ENCODE data around the gene C17orf107. TPM values are rescaled to one million over a fixed set of nuclear protein-coding genes. Genes with fewer than 3 reads are reported as not detected.
A peak's percentile ranks its signal among the peaks of the same experiment; 100 is the strongest.

Gene C17orf107
- total and polyA plus RNA-seq, 5 experiments from 2014 or later = 1.5 to 5.7 (median 1.8) TPM

DNA sequence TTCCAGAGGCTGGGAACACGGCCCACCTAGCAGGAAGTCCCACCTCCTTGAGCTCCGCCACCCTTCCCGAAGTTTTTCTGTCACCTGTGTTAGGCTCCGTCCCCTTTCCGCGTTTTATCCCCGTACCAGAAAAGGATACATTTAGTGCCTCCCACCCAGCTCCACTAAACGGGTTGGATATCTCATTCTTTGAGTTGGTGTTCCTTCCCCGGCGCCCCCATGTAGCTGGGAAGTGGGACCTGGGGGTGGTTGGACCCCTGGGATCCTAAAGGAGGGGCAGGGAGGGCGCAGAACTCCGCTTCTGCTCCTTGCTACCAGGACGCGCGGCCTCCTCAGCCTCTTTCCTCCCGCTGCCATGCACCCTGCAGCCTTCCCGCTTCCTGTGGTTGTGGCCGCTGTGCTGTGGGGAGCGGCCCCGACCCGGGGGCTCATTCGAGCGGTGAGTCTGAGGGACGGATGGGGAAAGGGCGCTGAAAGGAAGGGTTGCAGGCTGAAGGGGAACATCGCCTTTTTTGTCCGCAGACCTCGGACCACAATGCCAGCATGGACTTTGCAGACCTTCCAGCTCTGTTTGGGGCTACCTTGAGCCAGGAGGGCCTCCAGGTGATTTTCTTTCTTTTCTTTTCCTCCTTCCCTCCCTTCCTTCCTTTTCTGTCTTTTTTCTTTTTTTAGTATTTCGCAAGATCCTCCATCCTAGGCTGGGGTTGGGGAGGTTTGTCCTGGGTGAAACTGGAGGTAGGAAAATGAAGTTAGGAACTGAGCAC is 41.4 kb downstream of the C17orf107 start:
- Mint-ChIP-seq H3K27me3 (no peaks in the 10 kb centered on the region), H3K27ac (peak overlapping the region; percentile 93 to 99 (median 98)), H3K9me3 (no peaks in the 10 kb centered on the region), H3K4me1 (peaks cover 50 to 89% (median 78%) of the 10 kb centered on the region in 4 donors), H3K4me3 (peak overlapping the region; percentile 91 to 100 (median 96)), H3K36me3 (peaks cover 0 to 55% (median 18%) of the 10 kb centered on the region in 3 donors)
- ATAC-seq = peak in 1 of 2 donors; percentile 1
- DNase-seq = peak in 6 of 10 donors; percentile 15 to 57 (median 36)
- POLR2A ChIA-PET = interaction anchor here (1.0 to 25.2 kb wide), 17 partner anchors 10 to 798 kb away, joined by 3 to 635 read pairs (median 10); partner anchors contain the start of genes ARRB2, C17orf107, CAMTA2 and CYB5D2

DNA sequence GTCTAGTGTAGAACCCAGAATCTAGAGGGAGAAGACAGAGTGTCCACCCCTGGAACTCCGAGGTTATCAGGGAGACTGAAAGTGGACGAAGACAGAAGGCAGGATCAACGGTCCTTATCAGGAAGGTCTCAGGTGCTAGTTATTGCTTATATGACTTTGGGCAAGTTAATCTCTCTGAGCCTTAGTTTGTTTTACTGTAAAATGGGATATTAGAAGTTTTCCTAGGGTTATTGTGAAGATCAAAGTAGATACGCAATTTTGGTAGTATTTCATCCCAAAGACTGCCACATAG is 41.9 kb downstream of the C17orf107 start:
- Mint-ChIP-seq H3K4me1 (peaks cover 49 to 88% (median 79%) of the 10 kb centered on the region in 4 donors), H3K27me3 (no peaks in the 10 kb centered on the region), H3K27ac (peak overlapping the region; percentile 93 to 99 (median 98)), H3K9me3 (no peaks in the 10 kb centered on the region), H3K36me3 (peaks cover 2 to 55% (median 21%) of the 10 kb centered on the region in 3 donors), H3K4me3 (peak overlapping the region; percentile 91 to 100 (median 96))
- ATAC-seq = no peak
- POLR2A ChIA-PET = interaction anchor here (0.5 to 25.2 kb wide), 5 partner anchors 10 to 798 kb away, joined by 3 to 635 read pairs (median 37); partner anchors contain the start of genes C17orf107, CAMTA2, CYB5D2 and ENO3
- DNase-seq = no peak

DNA sequence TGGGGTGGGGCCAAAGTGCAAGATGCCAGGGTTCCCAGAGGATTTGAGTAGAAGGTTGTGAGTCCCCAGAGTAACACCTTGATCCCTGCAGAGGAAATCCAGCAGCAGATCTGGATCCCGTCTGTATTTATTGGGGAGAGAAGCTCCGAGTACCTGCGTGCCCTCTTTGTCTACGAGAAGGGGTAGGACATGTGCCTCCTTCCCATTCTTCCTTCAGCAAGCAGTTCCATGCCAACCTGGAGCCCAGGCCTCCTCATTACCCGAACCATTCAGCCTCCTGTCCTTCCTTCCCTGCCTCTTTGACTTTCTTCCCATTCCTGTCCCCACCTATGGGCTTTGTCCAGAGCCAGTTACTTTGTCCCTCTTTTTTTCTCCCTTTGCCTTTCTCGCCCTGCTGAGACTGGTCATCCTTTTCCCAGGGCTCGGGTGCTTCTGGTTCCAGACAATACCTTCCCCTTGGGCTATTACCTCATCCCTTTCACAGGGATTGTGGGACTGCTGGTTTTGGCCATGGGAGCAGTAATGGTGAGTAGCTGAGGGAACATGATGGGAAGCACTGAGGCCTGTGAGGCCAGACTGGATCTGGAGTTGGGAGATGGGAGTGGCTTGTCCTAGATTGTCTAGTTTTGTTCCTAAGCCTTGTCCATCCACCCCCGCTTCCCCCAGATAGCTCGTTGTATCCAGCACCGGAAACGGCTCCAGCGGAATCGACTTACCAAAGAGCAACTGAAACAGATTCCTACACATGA is 43.6 kb downstream of the C17orf107 start:
- DNase-seq = no peak
- Mint-ChIP-seq H3K27ac (peak overlapping the region in 9 of 10 donors; percentile 35 to 99 (median 79)), H3K4me1 (peaks cover 52 to 84% (median 76%) of the 10 kb centered on the region in 4 donors)

DNA sequence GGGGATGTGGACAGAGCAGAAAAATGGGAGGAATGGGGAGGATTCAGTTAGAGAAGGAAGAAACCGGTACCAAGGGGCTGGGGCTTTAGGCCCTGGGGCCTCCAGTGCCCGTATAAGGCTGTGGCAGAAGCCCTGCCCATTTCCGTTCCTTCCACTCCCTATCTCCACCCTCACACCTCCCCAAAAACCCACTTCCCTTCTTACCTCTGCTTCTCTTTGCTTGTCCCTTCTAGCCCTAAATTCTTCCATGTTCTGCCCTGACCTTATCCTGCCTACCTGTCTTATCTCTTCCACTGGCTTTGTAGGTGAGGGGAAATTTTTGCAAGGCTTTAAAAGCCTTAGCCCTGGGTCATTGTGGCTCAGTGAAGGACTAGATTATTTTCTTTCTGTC is 44.8 kb downstream of the C17orf107 start:
- POLR2A ChIA-PET = interaction anchor here (1.0 to 25.2 kb wide), 3 partner anchors 25 to 43 kb away, joined by 3 to 635 read pairs (median 6); partner anchors contain the start of genes CAMTA2 and SPAG7
- Mint-ChIP-seq H3K27ac (peak overlapping the region; percentile 52 to 99 (median 92)), H3K9me3 (no peaks in the 10 kb centered on the region), H3K27me3 (no peaks in the 10 kb centered on the region), H3K4me1 (peaks cover 49 to 78% (median 65%) of the 10 kb centered on the region in 4 donors), H3K4me3 (peak overlapping the region; percentile 86 to 100 (median 96)), H3K36me3 (peaks cover 11 to 54% (median 32%) of the 10 kb centered on the region in 3 donors)
- ATAC-seq (peak in 1 of 2 donors; percentile 10), DNase-seq (peak in 7 of 10 donors; percentile 31 to 69 (median 59))

More for the DNA sequence above, 43.6 kb downstream of the C17orf107 start:
- Mint-ChIP-seq H3K9me3 (no peaks in the 10 kb centered on the region), H3K36me3 (peaks cover 11 to 58% (median 32%) of the 10 kb centered on the region in 3 donors), H3K4me3 (peak overlapping the region; percentile 19 to 100 (median 94)), H3K27me3 (no peaks in the 10 kb centered on the region)
- no peak for ATAC-seq
- POLR2A ChIA-PET = interaction anchor here (0.6 to 25.2 kb wide), 5 partner anchors 9 to 231 kb away, joined by 3 to 635 read pairs (median 4); partner anchors contain the start of genes CAMTA2 and SPAG7

DNA sequence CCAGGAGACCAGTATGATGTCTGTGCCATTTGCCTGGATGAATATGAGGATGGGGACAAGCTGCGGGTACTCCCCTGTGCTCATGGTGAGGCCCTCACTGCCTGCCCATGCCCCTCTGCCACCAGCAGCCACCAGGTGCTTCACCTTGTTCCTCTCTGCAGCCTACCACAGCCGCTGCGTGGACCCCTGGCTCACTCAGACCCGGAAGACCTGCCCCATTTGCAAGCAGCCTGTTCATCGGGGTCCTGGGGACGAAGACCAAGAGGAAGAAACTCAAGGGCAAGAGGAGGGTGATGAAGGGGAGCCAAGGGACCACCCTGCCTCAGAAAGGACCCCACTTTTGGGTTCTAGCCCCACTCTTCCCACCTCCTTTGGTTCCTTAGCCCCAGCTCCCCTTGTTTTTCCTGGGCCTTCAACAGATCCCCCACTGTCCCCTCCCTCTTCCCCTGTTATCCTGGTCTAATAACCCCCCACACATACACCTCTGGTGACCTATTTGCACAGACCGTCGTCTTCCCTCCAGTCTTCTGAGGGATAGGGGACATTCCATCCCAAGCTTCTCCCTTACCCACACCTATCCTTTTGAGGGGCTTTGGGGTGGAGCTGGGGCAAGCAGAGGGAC is 45.3 kb downstream of the C17orf107 start:
- Mint-ChIP-seq H3K27ac (peak overlapping the region; percentile 68 to 99 (median 92)), H3K27me3 (no peaks in the 10 kb centered on the region), H3K9me3 (no peaks in the 10 kb centered on the region), H3K4me1 (peaks cover 48 to 76% (median 62%) of the 10 kb centered on the region in 4 donors), H3K36me3 (peaks cover 11 to 54% (median 32%) of the 10 kb centered on the region in 3 donors), H3K4me3 (peak overlapping the region; percentile 86 to 100 (median 96))
- no peak for DNase-seq
- POLR2A ChIA-PET = interaction anchor here (0.5 to 25.2 kb wide), 5 partner anchors 10 to 281 kb away, joined by 3 to 635 read pairs (median 4); partner anchors contain the start of gene SPAG7
- ATAC-seq = no peak

DNA sequence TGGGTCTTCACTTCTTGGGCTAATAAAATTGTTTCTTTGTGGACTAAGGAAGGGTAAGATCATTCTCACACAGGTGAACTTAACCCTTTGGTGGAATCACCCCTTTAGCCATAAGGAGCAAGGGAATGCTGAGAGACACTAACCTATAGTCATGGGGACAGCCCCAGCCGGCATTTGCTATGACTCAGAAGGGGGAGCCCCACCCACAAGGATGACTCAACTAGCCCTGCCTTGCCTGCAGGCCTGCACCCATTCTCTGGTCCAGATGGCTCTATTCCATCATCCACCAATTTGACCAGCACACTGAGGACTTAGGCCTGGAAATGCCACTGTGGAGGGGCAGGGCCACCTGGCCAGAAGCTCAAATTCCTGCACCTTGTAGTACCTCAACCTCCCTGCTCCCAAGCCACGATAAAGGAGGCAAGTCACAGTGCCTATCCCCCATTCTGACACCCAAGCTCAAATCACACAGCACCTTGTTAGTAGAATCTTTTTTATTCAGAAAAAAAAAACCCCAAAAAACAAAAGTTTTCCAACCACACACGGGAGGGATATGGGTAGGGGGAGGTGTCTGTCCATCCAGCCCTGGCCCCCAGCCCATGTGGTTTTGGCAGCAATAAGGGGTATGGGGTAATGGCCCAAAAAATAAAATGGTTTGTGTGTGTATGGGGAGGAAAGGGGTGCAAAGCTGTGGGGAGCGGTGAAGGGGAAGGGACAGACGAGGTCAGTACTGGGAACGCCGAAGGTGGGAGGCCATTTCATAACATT is 46.0 kb downstream of the C17orf107 start:
- Mint-ChIP-seq H3K4me1 (peaks cover 48 to 75% (median 63%) of the 10 kb centered on the region in 4 donors), H3K4me3 (peak overlapping the region; percentile 86 to 100 (median 96))

DNA sequence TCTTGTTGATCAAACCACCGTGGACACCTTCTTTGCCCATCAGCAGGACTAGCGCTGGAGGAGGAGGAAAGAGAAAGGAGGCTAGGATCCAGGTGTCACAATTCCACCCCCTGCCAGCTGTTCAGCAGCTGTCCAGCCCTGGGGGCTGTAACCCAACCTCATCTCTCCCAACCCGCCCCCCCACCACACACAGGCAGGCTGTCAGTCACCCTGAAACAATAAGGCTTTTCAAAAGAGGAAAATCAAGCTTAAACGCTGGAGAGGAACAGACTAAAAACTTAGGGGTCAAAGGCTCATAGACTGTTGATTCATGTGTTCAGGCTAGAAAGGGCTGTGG is 46.6 kb downstream of the C17orf107 start:
- H3K9me3 Mint-ChIP-seq = no peaks in the 10 kb centered on the region
- POLR2A ChIA-PET = interaction anchor here (0.6 to 25.2 kb wide), 9 partner anchors 11 to 802 kb away, joined by 3 to 635 read pairs (median 4); partner anchors contain the start of genes CAMTA2, INCA1, KIF1C and SPAG7
- peak overlapping the region; percentile 91 to 100 (median 98) for H3K4me3 Mint-ChIP-seq
- peak overlapping the region in 9 of 10 donors; percentile 81 to 100 (median 96) for H3K27ac Mint-ChIP-seq
- peaks cover 52 to 75% (median 66%) of the 10 kb centered on the region in 4 donors for H3K4me1 Mint-ChIP-seq
- no peaks in the 10 kb centered on the region for H3K27me3 Mint-ChIP-seq
- H3K36me3 Mint-ChIP-seq = peaks cover 11 to 54% (median 32%) of the 10 kb centered on the region in 3 donors
- DNase-seq = no peak
- ATAC-seq = no peak

More for the DNA sequence above, 46.0 kb downstream of the C17orf107 start:
- DNase-seq (peak in 7 of 10 donors; percentile 27 to 78 (median 45)), ATAC-seq (peak in 1 of 2 donors; percentile 15)
- peak overlapping the region; percentile 68 to 99 (median 92) for H3K27ac Mint-ChIP-seq
- no peaks in the 10 kb centered on the region for H3K27me3 Mint-ChIP-seq
- POLR2A ChIA-PET = interaction anchor here (0.6 to 25.2 kb wide), 8 partner anchors 11 to 802 kb away, joined by 3 to 635 read pairs (median 4); partner anchors contain the start of genes INCA1, KIF1C and SPAG7
- H3K36me3 Mint-ChIP-seq = peaks cover 11 to 54% (median 32%) of the 10 kb centered on the region in 3 donors
- H3K9me3 Mint-ChIP-seq = no peaks in the 10 kb centered on the region

DNA sequence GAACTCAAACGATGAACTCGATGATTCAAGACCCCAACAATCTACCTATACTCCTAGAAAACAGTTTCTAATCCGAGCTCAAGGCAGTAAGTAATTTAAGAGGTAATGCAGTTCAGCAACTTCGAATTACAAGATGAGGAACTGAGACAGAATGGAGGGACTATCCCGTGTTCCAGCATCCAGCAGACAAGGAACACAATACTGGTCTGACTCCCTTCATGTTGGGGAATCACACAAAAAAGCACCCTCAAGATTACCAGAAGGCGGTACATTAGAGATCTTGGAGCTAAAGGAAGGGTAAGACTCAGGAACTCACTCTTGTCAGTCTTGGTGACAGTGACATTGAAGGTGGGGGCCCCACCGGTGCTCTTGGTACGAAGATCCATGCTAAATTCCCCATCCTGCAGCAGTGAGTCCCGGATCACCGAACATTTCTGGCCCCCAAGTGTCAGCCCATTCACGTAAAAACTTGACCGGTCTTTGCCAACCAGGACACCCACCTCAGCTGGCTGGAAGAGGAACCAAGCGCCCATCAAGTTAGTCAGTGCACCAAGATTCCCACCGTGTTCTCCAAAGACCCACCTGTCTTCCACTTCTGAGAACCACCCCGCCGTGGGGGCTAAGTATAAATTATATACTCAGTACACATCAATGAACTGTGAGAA is 47.1 kb downstream of the C17orf107 start:
- peak overlapping the region; percentile 82 to 100 (median 96) for H3K27ac Mint-ChIP-seq
- peak overlapping the region; percentile 91 to 100 (median 98) for H3K4me3 Mint-ChIP-seq
- peaks cover 11 to 52% (median 32%) of the 10 kb centered on the region in 3 donors for H3K36me3 Mint-ChIP-seq
- no peak for ATAC-seq
- H3K27me3 Mint-ChIP-seq = no peaks in the 10 kb centered on the region
- DNase-seq = no peak
- H3K9me3 Mint-ChIP-seq = no peaks in the 10 kb centered on the region
- H3K4me1 Mint-ChIP-seq = peaks cover 51 to 74% (median 66%) of the 10 kb centered on the region in 4 donors
- POLR2A ChIA-PET = interaction anchor here (0.6 to 25.2 kb wide), 12 partner anchors 8 to 804 kb away, joined by 3 to 635 read pairs (median 6); partner anchors contain the start of genes C17orf107, CAMTA2, CYB5D2 and INCA1

DNA sequence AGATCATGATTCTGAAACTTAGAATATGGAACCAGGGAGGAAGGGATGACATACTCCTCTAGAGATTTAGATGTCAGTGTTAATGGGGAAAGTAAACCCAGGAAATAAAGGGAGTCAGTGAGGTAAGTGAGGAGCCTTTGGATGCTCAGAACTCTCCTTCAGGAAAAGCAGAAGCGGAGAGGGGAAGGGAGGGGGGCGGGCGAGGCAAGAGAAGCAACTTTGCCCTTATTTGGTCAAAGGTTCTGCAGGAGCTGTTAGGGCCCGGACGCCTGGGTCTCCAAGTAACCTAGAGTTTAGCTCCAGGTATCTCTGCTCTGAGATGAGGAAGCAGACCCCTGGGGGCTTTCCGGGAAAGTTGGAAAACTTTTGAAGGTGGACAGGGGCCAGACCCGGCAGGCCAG is 47.7 kb downstream of the C17orf107 start:
- Mint-ChIP-seq H3K4me3 (peak overlapping the region; percentile 91 to 100 (median 98)), H3K4me1 (peaks cover 45 to 69% (median 61%) of the 10 kb centered on the region in 4 donors), H3K36me3 (peaks cover 11 to 46% (median 28%) of the 10 kb centered on the region in 3 donors), H3K27ac (peak overlapping the region; percentile 82 to 100 (median 96)), H3K9me3 (no peaks in the 10 kb centered on the region), H3K27me3 (no peaks in the 10 kb centered on the region)
- POLR2A ChIA-PET = interaction anchor here (0.5 to 25.2 kb wide), 17 partner anchors 8 to 804 kb away, joined by 3 to 635 read pairs (median 7); partner anchors contain the start of genes C17orf107, CAMTA2, CYB5D2 and DERL2
- ATAC-seq (no peak), DNase-seq (peak in 1 of 10 donors; percentile 24)

DNA sequence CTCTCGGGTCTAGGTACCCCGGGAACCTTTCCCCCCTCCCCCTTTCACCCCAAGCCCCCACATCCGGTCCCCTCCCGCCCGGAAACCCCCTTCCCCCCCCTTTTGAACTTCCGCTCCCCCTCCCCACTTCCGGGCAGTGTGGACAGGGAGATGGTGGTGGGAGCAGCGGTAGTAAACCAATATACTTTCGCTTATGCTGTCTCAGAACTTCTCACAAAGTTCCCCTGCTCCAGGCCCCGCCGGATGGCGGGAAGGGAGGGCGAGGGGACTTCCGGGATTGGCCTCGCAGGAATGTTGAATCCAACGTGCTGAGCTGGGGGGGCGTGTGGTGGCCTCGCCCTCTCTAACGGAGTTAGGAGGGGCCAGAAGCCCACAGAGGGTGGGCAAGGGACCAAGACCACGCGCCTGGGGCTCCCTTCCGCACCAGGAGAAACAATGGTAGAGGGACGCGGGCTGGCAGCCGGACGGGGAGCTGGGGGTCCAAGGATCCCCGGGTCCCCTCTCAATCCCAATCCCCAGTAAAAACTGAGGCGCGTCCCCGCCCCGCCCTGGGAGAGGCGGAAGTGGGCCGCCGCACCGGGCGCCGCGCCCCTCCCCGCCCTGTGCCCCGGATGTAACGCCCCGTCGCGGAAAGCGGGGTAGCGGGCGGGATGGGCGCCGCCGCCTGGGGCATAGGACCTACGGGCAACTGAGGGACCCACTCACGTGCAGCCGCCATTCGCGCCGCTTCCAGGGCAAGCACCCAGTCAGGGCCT is 48.3 kb downstream of the C17orf107 start:
- Mint-ChIP-seq H3K36me3 (peaks cover 11 to 41% (median 27%) of the 10 kb centered on the region in 3 donors), H3K4me1 (peaks cover 44 to 63% (median 55%) of the 10 kb centered on the region in 4 donors), H3K9me3 (no peaks in the 10 kb centered on the region), H3K27me3 (no peaks in the 10 kb centered on the region), H3K4me3 (peak overlapping the region; percentile 91 to 100 (median 98)), H3K27ac (peak overlapping the region; percentile 91 to 100 (median 96))
- peak; percentile 41 to 80 (median 65) for DNase-seq
- ATAC-seq = peak; percentile 23 to 29
- POLR2A ChIA-PET = interaction anchor here (0.5 to 25.2 kb wide), 20 partner anchors 9 to 805 kb away, joined by 3 to 635 read pairs (median 8); partner anchors contain the start of genes ARRB2, C17orf107, CYB5D2 and DERL2

Data from naive thymus-derived CD8-positive, alpha-beta T cell (primary cell).